Measurements from ENCODE around the gene SLIRP. TPM values are rescaled to one million over a fixed set of nuclear protein-coding genes. Genes with fewer than 3 reads are reported as not detected.
"Not testable (repeated sequence)": the region's sequence is repeated elsewhere in the genome, so short reads cannot be mapped to it uniquely, and the experiment has no call there.

Gene SLIRP
- total RNA-seq, 1 donor from 2014 or later, result 128 TPM

DNA sequence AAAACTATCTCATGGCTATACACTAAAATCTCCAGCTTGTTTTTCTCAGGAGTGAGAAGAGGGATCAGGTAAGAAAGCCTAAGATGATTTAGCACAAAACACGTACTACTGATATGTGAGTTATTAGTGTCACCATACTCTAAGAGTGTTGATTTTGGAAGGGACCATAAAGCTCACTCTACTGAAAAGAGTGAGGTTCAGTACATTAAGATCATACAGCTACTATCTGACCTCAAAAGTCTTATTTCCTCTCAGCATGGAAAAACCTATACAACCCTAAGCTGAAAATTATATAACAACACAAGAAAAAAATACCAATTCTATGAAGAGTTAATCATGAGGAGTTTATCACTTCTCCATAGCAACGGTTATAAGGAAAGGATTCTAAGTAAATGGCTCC is 33.5 kb downstream of the SLIRP start:
- no peak overlapping the region for H3K27ac Mint-ChIP-seq
- DNase-seq (ENCODE audit: extremely low spot score, unreplicated experiment), result no peak
- H3K27me3 Mint-ChIP-seq, result no peaks in the 10 kb centered on the region
- no peaks in the 10 kb centered on the region for H3K4me1 Mint-ChIP-seq (ENCODE audit: unreplicated experiment)
- no peak overlapping the region for H3K4me3 Mint-ChIP-seq
- H3K9me3 Mint-ChIP-seq, result no peaks in the 10 kb centered on the region
- TF ChIP-seq, protein P1, sequence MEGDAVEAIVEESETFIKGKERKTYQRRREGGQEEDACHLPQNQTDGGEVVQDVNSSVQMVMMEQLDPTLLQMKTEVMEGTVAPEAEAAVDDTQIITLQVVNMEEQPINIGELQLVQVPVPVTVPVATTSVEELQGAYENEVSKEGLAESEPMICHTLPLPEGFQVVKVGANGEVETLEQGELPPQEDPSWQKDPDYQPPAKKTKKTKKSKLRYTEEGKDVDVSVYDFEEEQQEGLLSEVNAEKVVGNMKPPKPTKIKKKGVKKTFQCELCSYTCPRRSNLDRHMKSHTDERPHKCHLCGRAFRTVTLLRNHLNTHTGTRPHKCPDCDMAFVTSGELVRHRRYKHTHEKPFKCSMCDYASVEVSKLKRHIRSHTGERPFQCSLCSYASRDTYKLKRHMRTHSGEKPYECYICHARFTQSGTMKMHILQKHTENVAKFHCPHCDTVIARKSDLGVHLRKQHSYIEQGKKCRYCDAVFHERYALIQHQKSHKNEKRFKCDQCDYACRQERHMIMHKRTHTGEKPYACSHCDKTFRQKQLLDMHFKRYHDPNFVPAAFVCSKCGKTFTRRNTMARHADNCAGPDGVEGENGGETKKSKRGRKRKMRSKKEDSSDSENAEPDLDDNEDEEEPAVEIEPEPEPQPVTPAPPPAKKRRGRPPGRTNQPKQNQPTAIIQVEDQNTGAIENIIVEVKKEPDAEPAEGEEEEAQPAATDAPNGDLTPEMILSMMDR (conservative IDR thresholded peaks at IDR 0.05), result no peak
- peaks cover 33% of the 10 kb centered on the region for H3K36me3 Mint-ChIP-seq

DNA sequence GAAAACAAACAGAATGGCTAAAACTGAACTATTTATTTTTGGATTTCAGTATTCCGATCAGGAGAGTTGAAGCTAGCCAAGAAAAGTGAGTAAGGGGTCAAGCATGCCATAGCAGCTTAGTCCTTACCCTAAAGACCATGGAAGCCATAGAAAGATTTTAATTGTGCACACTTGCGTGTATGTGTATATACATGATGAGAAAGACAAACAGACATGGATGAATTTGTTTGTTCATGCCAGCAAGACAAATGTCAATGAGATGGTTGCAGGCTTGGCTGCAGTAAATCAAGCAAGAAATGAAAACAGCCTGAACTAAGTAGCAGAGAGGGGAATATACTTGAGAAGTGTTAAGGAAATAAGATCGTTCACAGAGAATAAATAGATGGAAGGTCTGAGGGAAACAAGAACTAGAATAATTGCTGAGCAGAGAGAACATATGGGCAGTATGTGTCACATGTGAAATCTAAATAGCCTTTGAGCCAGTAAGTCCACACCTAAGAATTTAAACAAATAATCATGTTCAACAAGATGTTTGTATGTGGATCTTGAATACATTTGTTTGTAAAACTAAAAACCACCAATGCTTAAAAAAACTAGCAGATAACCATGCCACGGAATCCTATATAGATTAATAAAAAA is 38.3 kb downstream of the SLIRP start:
- no peak for DNase-seq (ENCODE audit: extremely low spot score, unreplicated experiment)
- H3K36me3 Mint-ChIP-seq, result peaks cover 42% of the 10 kb centered on the region
- TF ChIP-seq, protein P1 (conservative IDR thresholded peaks at IDR 0.05), result no peak

DNA sequence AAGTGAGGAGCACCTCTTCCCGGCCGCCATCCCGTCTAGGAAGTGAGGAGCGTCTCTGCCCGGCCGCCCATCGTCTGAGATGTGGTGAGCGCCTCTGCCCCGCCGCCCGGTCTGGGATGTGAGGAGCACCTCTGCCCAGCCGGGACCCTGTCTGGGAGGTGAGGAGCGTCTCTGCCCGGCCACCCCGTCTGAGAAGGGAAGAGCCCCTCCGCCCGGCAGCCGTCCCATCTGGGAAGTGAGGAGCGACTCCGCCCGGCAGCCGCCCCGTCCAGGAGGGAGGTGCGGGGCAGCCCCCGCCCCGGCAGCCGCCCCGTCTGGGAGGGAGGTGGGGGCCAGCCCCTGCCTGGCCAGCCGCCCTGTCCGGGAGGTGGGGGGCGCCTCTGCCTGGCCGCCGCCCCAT is 39.5 kb downstream of the SLIRP start:
- not testable (repeated sequence) for H3K27ac Mint-ChIP-seq; H3K27me3 Mint-ChIP-seq; H3K9me3 Mint-ChIP-seq; H3K4me1 Mint-ChIP-seq (ENCODE audit: unreplicated experiment); H3K4me3 Mint-ChIP-seq; DNase-seq (ENCODE audit: extremely low spot score, unreplicated experiment)
- H3K36me3 Mint-ChIP-seq, result peaks cover 33% of the 10 kb centered on the region

More for the DNA sequence above, 38.3 kb downstream of the SLIRP start:
- Mint-ChIP-seq H3K4me1 (ENCODE audit: unreplicated experiment) (no peaks in the 10 kb centered on the region), H3K27ac (no peak overlapping the region), H3K4me3 (no peak overlapping the region), H3K27me3 (no peaks in the 10 kb centered on the region), H3K9me3 (no peaks in the 10 kb centered on the region)

DNA sequence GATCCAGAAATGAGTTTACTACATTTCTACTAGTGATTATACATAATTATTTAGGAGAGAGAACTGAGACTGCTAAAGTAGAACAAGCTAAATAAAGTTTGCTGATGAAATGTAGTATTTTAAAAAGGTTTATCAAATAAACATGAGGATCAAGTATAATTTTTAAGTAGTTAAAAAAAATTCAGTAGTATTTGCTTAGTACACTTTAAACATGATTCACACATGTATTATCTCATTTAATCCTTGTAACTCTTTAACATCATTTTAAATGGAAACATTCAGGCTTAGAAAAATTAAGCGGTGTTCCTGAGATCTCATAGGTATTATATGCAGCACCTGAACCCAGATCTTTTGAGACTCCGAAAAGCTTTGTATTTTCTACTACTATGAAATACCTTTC is 44.4 kb downstream of the SLIRP start:
- TF ChIP-seq, protein P1 (conservative IDR thresholded peaks at IDR 0.05), result no peak

DNA sequence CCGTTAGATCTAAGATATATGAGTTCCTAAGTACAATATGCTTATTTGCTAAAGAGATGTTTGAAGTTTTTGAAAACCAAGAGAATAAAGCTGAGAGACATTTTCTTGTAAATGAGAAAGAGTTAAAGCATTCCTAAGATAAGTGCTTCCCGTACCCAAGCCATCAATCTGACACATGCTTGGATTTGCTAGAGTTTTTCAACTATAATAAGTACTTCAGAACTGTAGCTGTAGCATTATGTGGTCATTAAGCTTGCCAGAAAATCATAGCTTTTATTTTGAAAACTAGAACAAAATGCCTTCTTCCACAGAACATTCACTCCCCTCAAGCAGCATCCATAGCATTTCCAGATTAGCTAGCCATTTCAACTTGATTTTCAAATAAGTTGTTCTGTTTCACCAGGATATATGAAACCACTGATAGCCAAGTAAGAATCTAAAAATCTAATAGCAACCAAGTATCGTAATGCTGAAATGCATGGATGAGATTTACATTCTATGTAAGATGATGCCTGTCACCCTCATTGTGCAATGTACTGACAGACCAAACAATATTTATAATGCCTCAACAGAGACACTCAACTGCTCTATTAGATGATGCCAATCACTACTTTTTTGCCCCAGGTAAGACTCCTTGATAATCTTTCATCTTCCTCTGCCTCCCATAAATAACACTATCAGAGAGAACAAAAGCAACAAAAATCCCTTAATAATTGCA is 45.1 kb downstream of the SLIRP start:
- Mint-ChIP-seq H3K27ac (no peak overlapping the region), H3K27me3 (no peaks in the 10 kb centered on the region), H3K4me3 (no peak overlapping the region)

More for the DNA sequence above, 44.4 kb downstream of the SLIRP start:
- Mint-ChIP-seq H3K4me1 (ENCODE audit: unreplicated experiment) (peaks cover 9% of the 10 kb centered on the region), H3K4me3 (no peak overlapping the region), H3K9me3 (no peaks in the 10 kb centered on the region), H3K27me3 (no peaks in the 10 kb centered on the region), H3K27ac (no peak overlapping the region), H3K36me3 (peaks cover 34% of the 10 kb centered on the region)
- no peak for DNase-seq (ENCODE audit: extremely low spot score, unreplicated experiment)

More for the DNA sequence above, 45.1 kb downstream of the SLIRP start:
- DNase-seq (ENCODE audit: extremely low spot score, unreplicated experiment), result no peak
- H3K9me3 Mint-ChIP-seq, result no peaks in the 10 kb centered on the region
- TF ChIP-seq, protein P1 (conservative IDR thresholded peaks at IDR 0.05), result no peak
- peaks cover 40% of the 10 kb centered on the region for H3K36me3 Mint-ChIP-seq
- peaks cover 9% of the 10 kb centered on the region for H3K4me1 Mint-ChIP-seq (ENCODE audit: unreplicated experiment)
